Coronary artery (tissue), 2 donors: ENCODE measurements around the gene CRYBG3.
A peak's percentile ranks its signal among the peaks of the same experiment; 100 is the strongest.

ENCODE experiments used
- DNase-seq: peaks from one replicate; pipeline ENCODE4 v3.0.0-alpha.2; 2017; ENCODE audit warnings: low spot score
- H3K27ac ChIP-seq, 2 donors: fragments of 200-600 bp; sonication (generic); one replicate each; pipeline ENCODE4 v1.5.1; 2016 to 2019
- H3K4me3 ChIP-seq: fragments of 200-600 bp; sonication (generic); 2 replicates; pipeline ENCODE4 v1.5.1; 2016; ENCODE audit warnings: mild to moderate bottlenecking, moderate library complexity
- TF ChIP-seq, protein P1 (sequence below): fragments of 200-600 bp; sonication (generic); IDR thresholded peaks from one replicate; pipeline ENCODE4 v1.5.1; 2019; ENCODE audit warnings: antibody characterized with exemption

CRYBG3 gene

DNA sequence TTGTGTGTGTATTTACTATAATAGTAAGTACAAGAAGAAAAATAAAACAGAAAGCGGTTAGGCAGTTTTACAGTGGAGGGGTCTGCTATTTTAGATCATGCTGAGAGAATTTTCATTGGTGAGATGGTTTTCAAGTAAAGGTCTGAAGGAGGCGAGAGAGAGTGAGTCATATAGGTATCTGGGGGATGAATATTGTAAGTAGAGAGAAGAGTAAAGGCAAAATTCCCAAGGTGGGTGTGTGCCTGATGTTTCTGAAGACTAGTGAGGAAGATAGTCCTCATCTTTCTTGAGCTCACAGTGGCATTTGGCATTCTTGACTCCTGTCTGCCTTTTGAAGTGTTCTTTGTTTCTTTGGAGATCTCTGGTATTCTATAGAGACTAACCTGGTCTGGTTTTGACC lies 38.6 kb downstream of the CRYBG3 start:
- Histone ChIP-seq H3K27ac (no peak overlapping the region), H3K4me3 (no peak overlapping the region)
- TF ChIP-seq, protein P1, sequence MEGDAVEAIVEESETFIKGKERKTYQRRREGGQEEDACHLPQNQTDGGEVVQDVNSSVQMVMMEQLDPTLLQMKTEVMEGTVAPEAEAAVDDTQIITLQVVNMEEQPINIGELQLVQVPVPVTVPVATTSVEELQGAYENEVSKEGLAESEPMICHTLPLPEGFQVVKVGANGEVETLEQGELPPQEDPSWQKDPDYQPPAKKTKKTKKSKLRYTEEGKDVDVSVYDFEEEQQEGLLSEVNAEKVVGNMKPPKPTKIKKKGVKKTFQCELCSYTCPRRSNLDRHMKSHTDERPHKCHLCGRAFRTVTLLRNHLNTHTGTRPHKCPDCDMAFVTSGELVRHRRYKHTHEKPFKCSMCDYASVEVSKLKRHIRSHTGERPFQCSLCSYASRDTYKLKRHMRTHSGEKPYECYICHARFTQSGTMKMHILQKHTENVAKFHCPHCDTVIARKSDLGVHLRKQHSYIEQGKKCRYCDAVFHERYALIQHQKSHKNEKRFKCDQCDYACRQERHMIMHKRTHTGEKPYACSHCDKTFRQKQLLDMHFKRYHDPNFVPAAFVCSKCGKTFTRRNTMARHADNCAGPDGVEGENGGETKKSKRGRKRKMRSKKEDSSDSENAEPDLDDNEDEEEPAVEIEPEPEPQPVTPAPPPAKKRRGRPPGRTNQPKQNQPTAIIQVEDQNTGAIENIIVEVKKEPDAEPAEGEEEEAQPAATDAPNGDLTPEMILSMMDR, result no peak
- DNase-seq, result no peak

- TF ChIP-seq, protein P1, result no peak
- no peak for DNase-seq
- H3K27ac ChIP-seq, result no peak overlapping the region
- H3K4me3 ChIP-seq, result no peak overlapping the region
Measured at GRCh38 chr3:97862582-97862981, 40.8 kb downstream of the CRYBG3 start.

DNA sequence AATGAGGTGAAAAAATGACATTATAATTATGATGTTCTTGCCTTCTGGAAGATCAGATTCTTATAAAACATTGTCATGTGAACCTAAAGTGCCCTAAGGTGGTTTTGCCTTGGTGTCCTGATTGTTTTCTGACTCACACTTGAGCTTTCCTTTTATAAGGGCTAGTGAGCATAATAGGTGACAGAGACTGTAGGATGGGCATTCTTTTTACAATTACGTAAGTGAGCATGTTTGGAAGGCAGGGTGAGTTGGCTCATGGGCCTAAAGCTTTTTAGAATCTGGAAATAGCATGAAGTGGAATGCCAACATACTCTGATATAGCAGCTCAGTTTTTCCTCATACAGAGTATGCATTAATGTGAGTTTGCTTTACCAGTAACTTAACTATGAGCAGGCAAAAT lies 41.2 kb downstream of the CRYBG3 start:
- no peak overlapping the region for H3K27ac ChIP-seq
- no peak overlapping the region for H3K4me3 ChIP-seq
- TF ChIP-seq, protein P1, result no peak
- DNase-seq, result no peak

- no peak overlapping the region for H3K4me3 ChIP-seq
- H3K27ac ChIP-seq, result no peak overlapping the region
- TF ChIP-seq, protein P1, result no peak
- DNase-seq, result no peak
Measured at GRCh38 chr3:97863775-97864174, 42.0 kb downstream of the CRYBG3 start.

DNA sequence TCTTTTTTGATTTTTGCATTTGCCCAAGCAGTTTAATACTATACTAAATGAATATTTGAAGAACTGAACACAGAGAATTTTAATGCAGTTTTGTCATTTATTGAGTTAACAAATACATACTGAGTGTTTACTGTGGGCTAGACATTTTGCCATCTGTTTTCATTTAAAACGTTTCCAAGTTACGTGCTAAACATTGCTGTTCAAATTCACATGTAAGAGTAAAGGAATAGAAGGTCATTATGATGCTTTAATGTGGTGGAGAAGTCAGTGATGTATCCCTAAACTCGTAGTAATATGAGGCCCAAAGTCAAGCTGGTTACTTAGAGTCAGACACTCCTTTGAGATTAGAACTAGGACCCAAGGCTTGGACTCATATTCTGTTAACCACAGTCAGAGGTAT lies 49.4 kb downstream of the CRYBG3 start:
- H3K27ac ChIP-seq, result no peak overlapping the region
- DNase-seq, result no peak
- H3K4me3 ChIP-seq, result no peak overlapping the region
- TF ChIP-seq, protein P1, result no peak

- H3K27ac ChIP-seq, result peak overlapping the region in 1 of 2 donors; percentile 36
- no peak for DNase-seq
- no peak overlapping the region for H3K4me3 ChIP-seq
- TF ChIP-seq, protein P1, result no peak
Measured at GRCh38 chr3:97871801-97872524, 50.2 kb downstream of the CRYBG3 start.

DNA sequence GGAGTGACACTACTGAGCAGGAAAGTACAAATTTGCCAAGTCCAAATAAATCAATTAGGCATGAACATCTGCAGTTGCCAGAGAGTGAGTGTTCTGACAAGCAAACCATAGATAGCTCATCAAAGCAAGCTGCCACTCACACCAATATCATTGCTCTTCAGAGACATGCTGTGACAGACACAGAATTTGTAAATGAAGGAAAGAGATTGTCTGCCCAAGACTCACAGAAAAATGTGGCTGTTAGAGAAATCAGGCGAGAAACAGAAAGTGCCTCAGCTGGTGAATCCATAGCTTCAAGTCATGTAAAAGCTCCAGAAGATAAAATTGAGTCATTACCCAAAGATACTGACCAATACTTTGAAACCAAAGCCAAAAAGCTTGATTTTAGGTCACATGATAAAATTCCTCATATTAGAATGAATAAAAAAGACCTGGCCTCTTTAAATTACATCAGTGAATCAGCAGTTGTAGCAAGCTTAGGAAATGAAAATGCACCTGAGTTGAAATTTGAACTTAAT lies 50.8 kb downstream of the CRYBG3 start:
- DNase-seq, result no peak
- TF ChIP-seq, protein P1, result no peak
- Histone ChIP-seq H3K27ac (peak overlapping the region in 1 of 2 donors; percentile 36), H3K4me3 (no peak overlapping the region)
